Globus pallidus (tissue), 1 donor: ENCODE results near the gene NCAPG.
"Not testable (repeated sequence)": the region's sequence is repeated elsewhere in the genome, so short reads cannot be mapped to it uniquely, and the experiment has no call there.

Source experiments
- DNase-seq: peaks from one replicate; pipeline ENCODE4 v3.0.0-alpha.2; 2015; ENCODE audit warnings: low spot score

Gene NCAPG

DNA sequence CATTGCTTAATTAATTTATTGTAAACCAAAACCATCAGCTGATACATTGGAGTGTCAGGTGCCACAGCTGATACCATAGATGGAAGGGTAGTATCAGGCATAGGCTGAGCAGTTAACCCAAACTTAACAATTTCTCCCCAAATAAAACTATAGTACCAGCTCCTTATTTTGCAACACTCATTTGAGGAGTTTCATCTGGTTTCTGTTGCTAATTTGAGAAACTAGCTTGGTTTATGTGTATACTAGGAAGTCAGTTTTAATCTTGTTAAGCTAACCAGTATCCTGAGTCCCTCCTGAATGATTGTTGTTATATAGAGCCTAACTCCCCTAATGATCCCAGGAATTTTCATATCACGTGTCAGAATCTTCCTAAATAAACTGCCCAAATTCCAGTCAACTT, 13.0 kb upstream of the NCAPG start:
- DNase-seq: no peak

DNA sequence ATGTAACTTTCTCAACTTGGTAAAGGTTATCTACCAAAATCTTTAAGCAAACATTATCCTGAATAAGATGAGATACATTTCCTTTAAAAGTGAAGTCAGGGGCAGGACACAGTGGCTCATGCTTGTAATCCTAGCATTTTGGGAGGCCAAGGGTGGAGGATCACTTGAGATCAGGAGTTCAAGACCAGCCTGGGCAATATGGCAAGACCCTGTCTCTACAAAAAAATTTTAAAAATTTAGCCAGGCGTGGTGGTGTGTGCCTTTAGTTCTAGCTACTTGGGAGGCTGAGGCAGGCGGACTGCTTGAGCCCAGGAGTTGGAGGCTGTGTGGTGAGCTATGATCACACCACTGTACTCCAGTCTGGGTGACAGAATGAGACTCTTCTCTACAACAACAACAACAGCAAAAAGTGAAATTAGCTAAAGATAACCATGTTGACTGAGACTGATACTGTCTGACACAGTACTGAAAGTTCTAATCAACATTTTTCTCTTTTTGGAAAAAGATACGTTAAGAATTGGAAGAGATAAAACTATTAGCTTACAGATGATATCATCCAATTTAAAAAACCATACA, 5.1 kb upstream of the NCAPG start:
- no peak for DNase-seq

DNA sequence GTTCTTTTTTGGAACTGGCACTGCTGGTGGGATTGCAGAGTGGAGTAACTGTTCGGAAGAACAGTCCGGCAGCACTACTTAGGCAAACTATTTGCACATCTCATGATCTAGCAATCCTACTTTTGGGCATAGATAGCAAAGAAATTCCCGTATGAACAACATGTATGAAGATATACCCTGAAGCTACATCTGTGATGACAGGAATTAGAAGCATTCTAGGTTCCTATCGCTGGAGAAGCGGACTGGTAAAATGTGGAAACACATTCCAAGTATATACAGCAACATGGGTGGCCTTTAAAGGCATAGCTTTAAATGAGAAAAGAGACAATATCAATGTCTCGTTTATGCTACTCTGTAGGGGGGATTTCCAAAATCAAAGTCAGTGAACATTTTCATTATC, 3.3 kb upstream of the NCAPG start:
- DNase-seq: no peak

DNA sequence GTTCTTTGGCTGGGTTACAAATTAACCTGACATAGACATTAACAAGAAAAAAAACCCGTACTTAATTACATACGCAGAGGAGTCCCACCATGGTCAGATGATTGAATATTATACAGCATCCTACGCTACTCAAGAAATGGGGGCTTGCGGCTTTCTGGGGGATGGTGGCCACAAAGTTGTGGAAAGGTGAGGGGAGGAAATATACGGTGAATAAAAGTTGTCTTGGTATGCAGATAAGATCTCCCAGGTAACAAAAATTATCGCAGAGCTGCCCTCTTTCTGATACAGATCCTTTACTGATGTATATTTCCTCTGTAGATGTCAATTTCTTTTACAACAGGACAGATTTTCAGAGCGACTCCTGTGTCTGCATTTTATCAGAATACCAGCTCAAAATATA, 1.1 kb upstream of the NCAPG start:
- no peak for DNase-seq

DNA sequence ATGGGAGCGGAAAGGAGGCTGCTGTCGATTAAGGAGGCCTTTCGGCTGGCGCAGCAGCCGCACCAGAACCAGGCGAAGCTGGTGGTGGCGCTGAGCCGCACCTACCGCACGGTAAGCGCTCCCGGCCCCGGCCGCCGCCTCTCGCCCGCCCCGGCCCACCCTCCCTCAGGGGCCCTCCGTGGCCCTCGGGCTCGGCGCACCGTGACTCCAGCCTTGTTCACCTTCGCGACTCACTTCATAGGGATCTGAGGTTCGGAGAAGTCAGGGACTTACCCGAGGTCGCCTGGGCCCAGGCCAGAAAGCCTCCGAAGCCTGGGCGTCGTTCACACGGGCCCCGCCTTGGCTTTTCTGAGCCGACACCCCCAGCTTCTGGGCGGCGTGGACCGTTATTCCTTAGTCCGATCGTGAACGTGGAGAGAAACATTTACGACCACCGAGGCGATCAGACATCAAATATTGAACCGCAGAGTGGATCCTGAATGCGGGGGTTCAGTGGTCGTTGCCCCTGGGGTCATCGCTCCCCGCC, 362 bp downstream of the NCAPG start:
- DNase-seq: no peak

DNA sequence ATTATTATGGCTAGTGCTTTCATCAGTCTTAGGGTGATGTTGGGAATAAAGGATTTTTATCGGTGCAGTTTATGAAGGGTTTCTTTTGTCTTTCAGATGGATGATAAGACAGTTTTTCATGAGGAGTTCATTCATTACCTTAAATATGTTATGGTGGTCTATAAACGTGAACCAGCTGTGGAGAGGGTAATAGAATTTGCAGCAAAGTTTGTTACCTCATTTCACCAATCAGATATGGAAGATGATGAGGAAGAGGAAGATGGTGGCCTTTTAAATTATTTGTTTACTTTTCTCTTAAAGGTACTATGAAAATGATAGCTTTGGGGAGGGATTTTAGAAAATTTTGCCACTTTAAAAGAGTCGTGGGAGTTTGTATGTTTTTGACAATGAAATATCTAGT, 1.3 kb downstream of the NCAPG start:
- no peak for DNase-seq

DNA sequence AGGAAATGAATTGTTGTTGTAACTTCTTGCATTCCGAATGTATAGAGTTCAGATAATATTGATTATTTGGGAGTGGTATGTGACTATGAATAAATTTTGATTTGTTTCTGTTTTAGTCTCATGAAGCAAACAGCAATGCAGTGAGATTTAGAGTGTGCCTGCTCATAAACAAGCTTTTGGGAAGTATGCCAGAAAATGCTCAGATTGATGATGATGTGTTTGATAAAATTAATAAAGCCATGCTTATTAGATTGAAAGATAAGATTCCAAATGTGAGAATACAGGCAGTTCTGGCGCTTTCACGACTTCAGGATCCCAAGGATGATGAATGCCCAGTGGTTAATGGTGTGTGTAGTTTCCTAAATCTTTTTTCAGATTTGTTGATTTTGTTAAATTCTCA, 2.0 kb downstream of the NCAPG start:
- no peak for DNase-seq

DNA sequence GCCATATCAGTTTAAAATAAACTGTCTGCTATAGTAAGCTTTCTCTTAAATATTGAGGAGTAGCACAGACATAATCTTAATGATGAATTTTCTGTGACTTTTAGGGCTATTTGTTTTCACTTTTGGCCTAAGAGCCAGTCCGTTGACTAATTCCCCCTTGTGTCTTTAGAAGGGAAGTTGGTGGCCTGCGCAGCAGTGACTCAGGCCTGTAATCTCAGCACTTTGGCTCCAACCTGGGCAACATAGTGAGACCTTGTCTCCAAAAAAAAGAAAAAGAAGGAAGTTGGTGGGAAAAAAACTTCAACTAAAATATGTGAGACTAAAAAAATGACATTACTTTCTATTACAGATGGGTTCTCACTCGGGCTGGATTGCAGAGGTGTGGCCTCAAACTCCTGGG, 3.4 kb downstream of the NCAPG start:
- DNase-seq: no peak

DNA sequence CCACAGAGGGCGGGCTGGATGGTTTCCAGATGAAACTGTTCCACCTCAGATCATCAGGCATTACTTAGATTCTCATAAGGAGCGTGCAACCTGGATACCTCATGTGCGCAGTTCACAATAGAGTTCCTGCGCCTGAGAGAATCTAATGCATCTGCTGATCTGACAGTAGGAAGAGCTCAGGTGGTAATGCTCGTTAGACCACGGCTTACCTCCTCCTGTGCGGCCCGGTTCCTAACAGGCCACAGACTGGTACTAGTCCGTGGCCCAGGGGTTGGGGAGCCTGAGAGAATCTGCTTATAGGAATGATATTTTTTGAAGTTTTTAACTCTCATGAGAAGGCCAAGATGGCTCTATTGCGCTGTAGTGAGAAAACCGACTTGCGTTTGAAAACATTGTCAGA, 5.4 kb downstream of the NCAPG start:
- no peak for DNase-seq

DNA sequence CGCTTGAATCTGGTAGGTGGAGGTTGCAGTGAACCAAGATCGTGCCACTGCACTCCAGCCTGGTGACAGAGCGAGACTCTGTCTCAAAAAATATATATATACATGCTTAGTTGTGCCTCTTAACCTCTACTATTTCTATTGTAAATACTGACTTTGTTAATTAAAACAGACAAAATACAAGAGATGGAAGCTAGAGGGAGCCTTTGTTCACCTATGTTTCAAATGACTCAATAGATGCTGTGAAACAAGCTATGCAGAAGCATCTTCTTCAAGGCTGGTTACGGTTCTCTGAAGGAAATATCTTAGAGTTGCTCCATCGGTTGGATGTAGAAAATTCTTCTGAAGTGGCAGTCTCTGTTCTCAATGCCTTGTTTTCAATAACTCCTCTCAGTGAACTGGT, 6.2 kb downstream of the NCAPG start:
- DNase-seq: peak; percentile 60

DNA sequence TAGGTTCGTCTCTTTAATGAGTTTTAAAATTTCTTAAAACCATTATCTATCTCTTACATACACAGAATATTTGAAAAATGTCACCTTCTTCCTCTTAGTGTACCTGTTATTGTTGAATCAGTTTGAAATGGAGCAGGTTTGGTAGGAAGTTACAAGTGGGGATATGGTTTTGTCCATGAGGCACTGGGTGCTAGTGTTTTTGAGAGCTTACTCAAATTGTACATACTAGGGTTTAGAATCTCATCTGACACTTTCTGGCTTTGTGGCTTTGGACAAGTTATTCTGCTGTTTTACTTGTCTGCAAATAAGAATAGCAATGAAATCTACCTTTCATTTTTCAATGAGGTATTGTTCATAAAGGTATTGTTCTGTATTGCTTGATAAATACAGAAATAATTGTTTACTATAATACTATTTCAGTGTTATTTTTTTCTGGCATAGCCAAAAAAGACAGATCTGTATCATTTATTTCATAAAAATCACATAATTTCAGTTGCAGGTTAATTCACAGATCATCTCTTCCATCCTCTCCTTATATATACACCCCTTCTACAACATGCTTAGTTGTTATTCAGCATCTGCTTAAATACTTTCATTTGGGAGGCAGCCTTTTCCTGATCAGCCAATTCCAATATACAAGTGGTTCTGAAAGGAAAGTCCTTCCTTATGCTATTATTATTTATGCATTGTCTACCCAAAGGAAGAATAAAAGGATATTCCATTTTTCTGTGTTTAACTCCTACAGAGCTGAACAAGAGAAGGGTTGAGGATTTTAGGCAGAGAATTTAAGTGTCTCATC, 13.3 kb downstream of the NCAPG start:
- no peak for DNase-seq

DNA sequence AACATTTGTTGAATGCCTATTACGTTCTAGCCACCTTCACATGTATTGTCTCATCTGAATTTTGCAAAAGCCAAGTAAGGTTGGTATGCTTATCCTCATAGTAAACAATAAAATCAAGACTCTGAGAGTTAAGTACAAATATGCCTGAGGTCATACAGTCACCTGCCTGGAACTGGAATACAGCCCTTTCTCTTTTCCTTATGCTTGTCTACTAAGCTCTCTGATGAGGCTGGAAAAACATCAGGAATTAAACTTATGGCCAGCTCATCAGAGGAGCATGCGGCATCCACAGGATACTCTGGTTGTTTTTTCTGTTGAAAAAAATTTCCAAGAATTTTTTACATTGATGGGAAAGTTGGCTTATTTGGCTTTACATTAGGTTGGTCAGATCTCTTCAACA, 35.5 kb downstream of the NCAPG start:
- DNase-seq: no peak

DNA sequence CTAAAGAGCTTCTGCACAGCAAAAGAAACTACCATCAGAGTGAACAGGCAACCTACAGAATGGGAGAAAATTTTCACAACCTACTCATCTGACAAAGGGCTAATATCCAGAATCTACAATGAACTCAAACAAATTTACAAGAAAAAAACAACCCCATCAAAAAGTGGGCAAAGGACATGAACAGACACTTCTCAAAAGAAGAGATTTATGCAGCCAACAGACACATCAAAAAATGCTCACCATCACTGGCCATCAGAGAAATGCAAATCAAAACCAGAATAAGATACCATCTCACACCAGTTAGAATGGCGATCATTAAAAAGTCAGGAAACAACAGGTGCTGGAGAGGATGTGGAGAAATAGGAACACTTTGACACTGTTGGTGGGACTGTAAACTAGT, 39.5 kb downstream of the NCAPG start:
- not testable (repeated sequence) for DNase-seq

DNA sequence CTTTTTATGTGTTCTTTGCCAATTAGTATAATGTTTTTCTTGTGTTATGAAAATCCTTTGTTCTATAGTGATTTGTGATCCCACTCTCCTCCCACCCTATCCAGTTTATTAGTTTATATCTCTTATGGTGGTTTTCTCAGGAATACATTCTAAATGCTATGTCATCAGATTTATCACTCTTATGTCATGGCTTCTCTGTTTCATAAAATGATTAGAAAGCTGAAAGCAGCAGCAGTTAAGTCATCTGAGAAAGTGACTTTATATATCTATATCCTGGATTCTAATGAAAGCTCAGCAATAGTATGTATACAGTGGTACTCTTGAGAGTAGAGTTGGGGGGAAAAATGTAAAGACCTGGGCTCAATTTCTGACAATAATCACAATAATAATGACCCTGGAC, 41.2 kb downstream of the NCAPG start:
- DNase-seq: no peak

DNA sequence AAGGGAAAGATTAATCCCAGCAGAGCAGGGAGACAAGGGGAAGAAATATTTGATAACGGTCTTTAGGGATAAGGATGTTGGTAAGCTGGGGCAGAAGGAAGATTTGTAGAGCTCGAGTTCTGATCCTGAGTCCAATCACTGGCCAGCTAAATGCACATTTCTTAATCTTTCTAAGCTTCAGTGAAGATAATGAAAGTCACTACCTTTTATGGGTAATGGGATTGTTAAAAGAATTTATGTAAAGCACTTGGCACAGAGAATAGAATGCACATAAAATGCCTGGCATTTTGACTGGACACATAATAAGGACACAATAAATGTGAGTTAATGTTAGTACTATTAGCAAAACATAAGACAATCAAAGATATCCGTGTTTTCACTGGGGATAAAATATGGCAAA, 43.3 kb downstream of the NCAPG start:
- no peak for DNase-seq

DNA sequence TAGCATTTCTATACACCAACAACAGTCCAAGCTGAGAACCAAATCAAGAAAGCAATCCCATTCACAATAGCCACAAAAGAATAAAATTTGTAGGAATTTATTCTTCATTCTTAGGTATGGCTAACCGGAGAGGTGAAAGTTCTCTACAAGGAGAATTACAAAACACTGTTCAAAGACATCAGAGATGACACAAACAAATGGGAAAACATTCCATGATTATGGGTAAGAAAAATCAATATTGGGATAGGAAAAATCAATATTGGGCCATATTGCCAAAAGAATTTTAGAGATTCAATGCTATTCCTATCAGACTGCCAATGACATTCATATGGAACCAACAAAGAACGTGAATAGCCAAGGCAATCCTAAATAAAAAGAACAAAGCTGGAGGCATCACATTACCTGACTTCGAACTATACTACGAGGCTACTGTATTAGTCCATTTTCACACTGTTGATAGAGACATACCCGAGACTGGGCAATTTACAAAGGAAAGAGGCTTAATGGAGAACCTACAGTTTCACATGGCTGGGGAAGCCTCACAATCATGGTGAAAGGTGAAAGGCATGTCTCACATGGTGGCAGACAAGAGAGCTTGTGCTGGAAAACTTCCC, 49.1 kb downstream of the NCAPG start:
- DNase-seq: no peak

DNA sequence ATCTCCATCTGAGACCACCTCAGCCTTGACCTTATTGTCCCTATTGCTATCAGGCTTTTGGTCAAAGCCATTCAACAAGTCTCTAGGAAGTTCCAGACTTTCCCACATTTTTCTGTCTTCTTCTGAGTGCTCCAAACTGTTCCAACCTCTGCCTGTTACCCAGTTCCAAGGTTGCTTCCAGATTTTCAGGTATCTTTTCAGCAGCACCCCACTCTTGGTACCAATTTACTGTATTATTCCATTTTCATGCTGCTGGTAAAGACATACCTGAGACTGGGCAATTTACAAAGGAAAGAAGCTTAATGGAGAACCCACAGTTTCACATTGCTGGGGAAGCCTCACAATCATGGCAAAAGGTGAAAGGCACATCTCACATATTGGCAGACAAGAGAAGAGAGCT, 51.1 kb downstream of the NCAPG start:
- DNase-seq: not testable (repeated sequence)

DNA sequence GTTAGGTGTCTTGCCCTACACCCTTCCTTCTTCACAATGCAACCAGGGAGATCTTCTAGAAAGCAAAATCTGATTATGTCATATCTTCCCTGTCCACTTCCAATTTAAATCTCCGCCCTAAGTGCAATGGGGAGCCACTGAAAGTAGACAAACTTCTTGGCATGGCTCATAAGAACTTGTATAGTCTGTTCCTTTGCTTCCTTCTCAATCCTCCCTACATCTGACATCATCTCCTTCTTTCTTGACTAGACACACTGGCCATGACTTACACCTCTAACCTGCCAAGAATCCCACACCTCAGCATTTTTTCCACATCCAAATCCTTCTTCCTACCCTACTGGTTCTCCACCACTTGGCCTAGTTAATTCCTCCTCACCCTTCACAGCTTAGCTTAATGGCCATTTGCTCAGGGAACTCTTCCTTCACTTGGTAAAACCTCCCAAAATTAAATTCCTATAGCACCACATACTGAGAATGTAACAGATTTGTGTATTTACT, 55.1 kb downstream of the NCAPG start:
- DNase-seq: no peak

DNA sequence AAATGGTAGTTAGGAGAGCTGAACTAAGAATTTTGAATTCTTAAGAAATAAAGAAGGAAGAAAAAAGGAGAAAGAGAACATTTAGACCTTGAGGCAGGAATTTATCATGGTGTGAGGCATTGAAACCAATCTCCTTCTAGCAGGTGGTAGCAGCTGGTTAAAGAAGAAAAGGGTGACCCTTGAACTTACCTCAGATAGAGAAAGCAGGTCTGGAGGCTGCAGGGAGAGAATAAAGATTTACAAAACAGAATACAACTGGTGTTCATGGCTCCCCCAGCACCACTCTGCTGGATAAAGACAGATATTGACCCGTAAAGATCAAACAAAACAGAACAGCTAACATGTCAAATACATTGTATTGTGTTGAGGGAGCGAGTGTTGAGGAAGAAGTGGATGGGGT, 56.0 kb downstream of the NCAPG start:
- no peak for DNase-seq

DNA sequence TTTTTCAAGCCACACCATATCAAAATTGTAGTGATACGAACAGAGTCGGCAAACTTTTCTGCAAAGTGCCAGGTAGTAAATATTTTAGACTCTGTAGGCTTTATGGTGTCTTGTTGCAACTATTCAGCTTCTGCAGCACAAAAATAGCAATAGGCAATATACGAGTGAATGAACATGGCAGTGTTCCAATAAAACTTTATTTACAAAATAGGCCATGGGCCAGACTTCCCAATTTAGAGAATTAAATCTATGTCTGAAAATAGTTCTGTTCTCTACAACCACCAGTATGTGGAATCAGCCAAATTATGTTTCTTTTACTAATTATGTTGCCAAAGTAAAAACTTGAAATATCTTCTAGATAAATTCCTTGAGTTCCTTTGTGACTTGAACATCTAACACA, 56.5 kb downstream of the NCAPG start:
- no peak for DNase-seq

DNA sequence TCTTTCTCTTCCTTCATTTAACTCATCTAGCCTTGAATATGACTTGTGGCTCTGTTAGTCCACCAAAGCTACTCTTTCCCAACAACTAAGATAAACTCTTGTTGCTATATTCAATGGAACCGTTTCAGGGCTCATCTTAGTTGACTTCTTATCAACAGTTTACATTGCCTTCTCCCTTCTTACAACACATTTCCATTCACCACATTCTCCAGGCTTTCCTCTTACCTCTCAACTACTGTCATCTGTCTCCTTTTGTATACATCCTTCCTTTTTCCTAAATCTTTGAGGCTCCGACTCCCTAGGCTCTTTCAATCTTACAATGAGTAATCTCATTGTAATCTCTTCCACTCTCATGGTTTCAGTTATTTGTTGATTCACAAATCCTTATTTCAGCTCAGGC, 58.5 kb downstream of the NCAPG start:
- no peak for DNase-seq

DNA sequence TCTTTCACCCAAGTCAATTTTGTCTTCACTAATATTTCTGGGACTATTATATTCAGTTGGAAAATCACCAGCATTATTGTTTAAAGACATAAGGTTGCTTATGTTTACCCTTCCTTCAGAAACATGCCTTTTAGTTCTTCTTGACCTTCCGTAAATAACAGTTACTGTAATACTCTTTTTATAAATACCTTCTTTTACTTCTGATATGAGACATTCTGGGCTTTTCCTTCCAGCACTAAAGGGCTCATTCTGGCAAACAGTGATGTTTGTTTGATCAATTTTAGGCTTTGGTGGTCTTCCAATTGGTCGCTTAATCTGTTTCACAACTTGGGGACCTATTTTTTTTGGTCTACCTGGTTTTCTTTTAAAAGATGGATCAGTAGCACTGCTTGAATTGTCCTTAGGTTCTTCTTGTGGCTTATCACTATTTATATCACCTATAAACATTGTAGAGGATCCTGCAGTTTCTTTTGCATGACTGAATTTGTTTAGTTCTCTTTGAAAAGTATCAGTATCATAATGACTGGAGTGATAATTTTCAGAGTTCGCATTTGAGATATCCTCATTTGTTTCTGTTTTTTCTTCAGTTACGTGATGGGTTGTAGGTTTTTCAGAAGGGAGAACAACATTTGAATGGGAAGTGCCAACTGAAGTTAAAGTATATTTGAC, 64.8 kb downstream of the NCAPG start:
- DNase-seq: no peak

DNA sequence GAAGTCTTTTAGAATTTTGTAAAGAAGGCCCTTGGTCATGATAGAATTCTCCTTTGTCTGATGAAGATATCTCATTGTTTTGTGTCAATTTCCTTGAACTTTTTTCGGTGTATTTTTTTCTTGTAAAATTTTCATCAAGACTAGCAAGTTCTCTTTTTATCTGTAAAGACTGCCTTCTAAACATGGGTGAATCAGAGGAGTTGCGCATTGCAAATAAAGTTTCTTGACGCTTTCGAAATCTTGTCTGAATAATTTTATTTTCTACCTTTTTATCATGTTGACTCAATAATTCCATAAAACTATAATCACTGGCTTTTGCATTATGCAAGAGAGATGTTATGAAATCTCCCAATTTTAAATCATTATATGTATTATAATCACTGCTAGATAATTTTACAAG, 66.2 kb downstream of the NCAPG start:
- DNase-seq: no peak
